ENCODE measurements around the gene ADAMTS17. TPM values are rescaled to one million over a fixed set of nuclear protein-coding genes. Genes with fewer than 3 reads are reported as not detected.

ADAMTS17 gene
- total and polyA plus RNA-seq, 4 donors, result 10.5 to 20.6 (median 17.9) TPM

- H3K9me3 ChIP-seq (ENCODE audit: control insufficient read depth, insufficient read depth, low read length), result no peaks in the 10 kb centered on the region
- H3K27me3 ChIP-seq (ENCODE audit: control insufficient read depth, insufficient read depth, low read length), result no peaks in the 10 kb centered on the region
- H3K4me1 ChIP-seq (ENCODE audit: control insufficient read depth, insufficient read depth, low read length), result peaks cover 51% of the 10 kb centered on the region
- WGBS (ENCODE audit: insufficient coverage), result 67% methylated on average over 8 of the region's 8 CpGs
- H3K4me3 ChIP-seq (ENCODE audit: low read depth, low read length), result no peak overlapping the region
- H3K36me3 ChIP-seq (ENCODE audit: control insufficient read depth, insufficient read depth, low read length), result no peaks in the 10 kb centered on the region
- DNase-seq (ENCODE audit: low read depth in 4 of 6, low spot score in 6 of 6), result no peak
- no peak overlapping the region for H3K27ac ChIP-seq (ENCODE audit: low read depth, low read length)
These were observed 284.5 kb downstream of the ADAMTS17 start for GRCh38 chr15:100057281-100057680.

- H3K4me1 ChIP-seq (ENCODE audit: control insufficient read depth, insufficient read depth, low read length), result peaks cover 51% of the 10 kb centered on the region
- no peaks in the 10 kb centered on the region for H3K9me3 ChIP-seq (ENCODE audit: control insufficient read depth, insufficient read depth, low read length)
- DNase-seq (ENCODE audit: low read depth in 4 of 6, low spot score in 6 of 6), result no peak
- H3K27ac ChIP-seq (ENCODE audit: low read depth, low read length), result no peak overlapping the region
- 89% methylated on average over 13 of the region's 14 CpGs for WGBS (ENCODE audit: insufficient coverage)
- no peak overlapping the region for H3K4me3 ChIP-seq (ENCODE audit: low read depth, low read length)
- no peaks in the 10 kb centered on the region for H3K27me3 ChIP-seq (ENCODE audit: control insufficient read depth, insufficient read depth, low read length)
- H3K36me3 ChIP-seq (ENCODE audit: control insufficient read depth, insufficient read depth, low read length), result no peaks in the 10 kb centered on the region
These were observed 285.2 kb downstream of the ADAMTS17 start for GRCh38 chr15:100056411-100057072.

- Histone ChIP-seq H3K4me3 (ENCODE audit: low read depth, low read length) (no peak overlapping the region), H3K36me3 (ENCODE audit: control insufficient read depth, insufficient read depth, low read length) (no peaks in the 10 kb centered on the region), H3K27ac (ENCODE audit: low read depth, low read length) (no peak overlapping the region), H3K27me3 (ENCODE audit: control insufficient read depth, insufficient read depth, low read length) (no peaks in the 10 kb centered on the region), H3K9me3 (ENCODE audit: control insufficient read depth, insufficient read depth, low read length) (no peaks in the 10 kb centered on the region), H3K4me1 (ENCODE audit: control insufficient read depth, insufficient read depth, low read length) (peaks cover 47% of the 10 kb centered on the region)
- DNase-seq (ENCODE audit: low read depth in 4 of 6, low spot score in 6 of 6), result no peak
- no CpG with 5 or more reads among the region's 2 CpGs for WGBS (ENCODE audit: insufficient coverage)
These were observed 286.0 kb downstream of the ADAMTS17 start for GRCh38 chr15:100055821-100056220.

GRCh38 chr15:100054539-100054938 is 287.2 kb downstream of the ADAMTS17 start:
- Histone ChIP-seq H3K4me3 (ENCODE audit: low read depth, low read length) (no peak overlapping the region), H3K36me3 (ENCODE audit: control insufficient read depth, insufficient read depth, low read length) (no peaks in the 10 kb centered on the region), H3K27ac (ENCODE audit: low read depth, low read length) (no peak overlapping the region), H3K4me1 (ENCODE audit: control insufficient read depth, insufficient read depth, low read length) (peaks cover 37% of the 10 kb centered on the region), H3K9me3 (ENCODE audit: control insufficient read depth, insufficient read depth, low read length) (no peaks in the 10 kb centered on the region), H3K27me3 (ENCODE audit: control insufficient read depth, insufficient read depth, low read length) (no peaks in the 10 kb centered on the region)
- no peak for DNase-seq (ENCODE audit: low read depth in 4 of 6, low spot score in 6 of 6)
- WGBS (ENCODE audit: insufficient coverage), result 87% methylated on average over 3 of the region's 7 CpGs

GRCh38 chr15:100053474-100054121 is 288.2 kb downstream of the ADAMTS17 start:
- peak in 2 of 6 donors; percentile 66 to 83 for DNase-seq (ENCODE audit: low read depth in 4 of 6, low spot score in 6 of 6)
- H3K27me3 ChIP-seq (ENCODE audit: control insufficient read depth, insufficient read depth, low read length), result no peaks in the 10 kb centered on the region
- no peaks in the 10 kb centered on the region for H3K9me3 ChIP-seq (ENCODE audit: control insufficient read depth, insufficient read depth, low read length)
- H3K36me3 ChIP-seq (ENCODE audit: control insufficient read depth, insufficient read depth, low read length), result peaks cover 2% of the 10 kb centered on the region
- 38% methylated on average over 9 of the region's 11 CpGs for WGBS (ENCODE audit: insufficient coverage)
- H3K4me3 ChIP-seq (ENCODE audit: low read depth, low read length), result no peak overlapping the region
- H3K4me1 ChIP-seq (ENCODE audit: control insufficient read depth, insufficient read depth, low read length), result peaks cover 28% of the 10 kb centered on the region
- no peak overlapping the region for H3K27ac ChIP-seq (ENCODE audit: low read depth, low read length)

- WGBS (ENCODE audit: insufficient coverage), result 84% methylated on average over 18 of the region's 19 CpGs
- Histone ChIP-seq H3K4me3 (ENCODE audit: low read depth, low read length) (no peak overlapping the region), H3K27ac (ENCODE audit: low read depth, low read length) (no peak overlapping the region), H3K4me1 (ENCODE audit: control insufficient read depth, insufficient read depth, low read length) (peaks cover 23% of the 10 kb centered on the region), H3K36me3 (ENCODE audit: control insufficient read depth, insufficient read depth, low read length) (peaks cover 2% of the 10 kb centered on the region), H3K27me3 (ENCODE audit: control insufficient read depth, insufficient read depth, low read length) (no peaks in the 10 kb centered on the region), H3K9me3 (ENCODE audit: control insufficient read depth, insufficient read depth, low read length) (no peaks in the 10 kb centered on the region)
- DNase-seq (ENCODE audit: low read depth in 4 of 6, low spot score in 6 of 6), result no peak
These were observed 288.9 kb downstream of the ADAMTS17 start for GRCh38 chr15:100052716-100053473.

- Histone ChIP-seq H3K27me3 (ENCODE audit: control insufficient read depth, insufficient read depth, low read length) (no peaks in the 10 kb centered on the region), H3K36me3 (ENCODE audit: control insufficient read depth, insufficient read depth, low read length) (peaks cover 2% of the 10 kb centered on the region), H3K27ac (ENCODE audit: low read depth, low read length) (no peak overlapping the region), H3K9me3 (ENCODE audit: control insufficient read depth, insufficient read depth, low read length) (no peaks in the 10 kb centered on the region), H3K4me3 (ENCODE audit: low read depth, low read length) (no peak overlapping the region), H3K4me1 (ENCODE audit: control insufficient read depth, insufficient read depth, low read length) (peaks cover 16% of the 10 kb centered on the region)
- 83% methylated on average over 17 of the region's 19 CpGs for WGBS (ENCODE audit: insufficient coverage)
- DNase-seq (ENCODE audit: low read depth in 4 of 6, low spot score in 6 of 6), result no peak
These were observed 290.6 kb downstream of the ADAMTS17 start for GRCh38 chr15:100050877-100051786.

- H3K4me3 ChIP-seq (ENCODE audit: low read depth, low read length), result no peak overlapping the region
- H3K27ac ChIP-seq (ENCODE audit: low read depth, low read length), result no peak overlapping the region
- H3K4me1 ChIP-seq (ENCODE audit: control insufficient read depth, insufficient read depth, low read length), result peaks cover 16% of the 10 kb centered on the region
- H3K9me3 ChIP-seq (ENCODE audit: control insufficient read depth, insufficient read depth, low read length), result no peaks in the 10 kb centered on the region
- H3K27me3 ChIP-seq (ENCODE audit: control insufficient read depth, insufficient read depth, low read length), result no peaks in the 10 kb centered on the region
- 81% methylated on average over 8 of the region's 10 CpGs for WGBS (ENCODE audit: insufficient coverage)
- no peak for DNase-seq (ENCODE audit: low read depth in 4 of 6, low spot score in 6 of 6)
- peaks cover 2% of the 10 kb centered on the region for H3K36me3 ChIP-seq (ENCODE audit: control insufficient read depth, insufficient read depth, low read length)
These were observed 291.6 kb downstream of the ADAMTS17 start for GRCh38 chr15:100049936-100050876.

Measured in spinal cord (tissue), 10 donors.